Measurements from ENCODE around the gene ADSS2.

- peak; percentile 63 for TF ChIP-seq FOS (IDR thresholded peaks at IDR 0.05; ENCODE audit: borderline replicate concordance, insufficient read depth, low read length)
- TF ChIP-seq CTCF (IDR thresholded peaks at IDR 0.05; ENCODE audit: extremely low read depth in 1 of 2, insufficient read depth in 1 of 2, low read depth in 1 of 2, low read length in 2 of 2) = no peak
- TF ChIP-seq MAX (IDR thresholded peaks at IDR 0.05; ENCODE audit: insufficient read depth, insufficient read length) = no peak
- no peak for TF ChIP-seq EZH2 (IDR thresholded peaks at IDR 0.05; ENCODE audit: borderline replicate concordance, low read depth, low read length, severe bottlenecking)
- TF ChIP-seq POLR2A (IDR thresholded peaks at IDR 0.05; ENCODE audit: low read depth, low read length) = no peak
- peak; percentile 82 for TF ChIP-seq JUN (IDR thresholded peaks at IDR 0.05; ENCODE audit: borderline replicate concordance, insufficient read depth, insufficient read length, low read depth)
- no peak for TF ChIP-seq GATA2 (IDR thresholded peaks at IDR 0.05; ENCODE audit: insufficient read depth, insufficient read length, low read depth, low read length)
- TF ChIP-seq POLR2AphosphoS5 (IDR thresholded peaks at IDR 0.05; ENCODE audit: insufficient read depth, low read depth, low read length) = no peak
Measured at GRCh38 chr1:244435562-244436205, 16.0 kb downstream of the ADSS2 start.
